Panc1 (cell line): ENCODE measurements around the gene MRPL43.

ENCODE experiments used
- CTCF ChIP-seq: fragments of 450-650 bp; IDR thresholded peaks from 2 replicates; pipeline ENCODE4 v1.5.1; 2017; ENCODE audit warnings: mild to moderate bottlenecking
- POLR2AphosphoS5 ChIP-seq: IDR thresholded peaks from 2 replicates; pipeline ENCODE4 v1.6.1; 2012; ENCODE audit warnings: mild to moderate bottlenecking, low read depth, low read length, moderate library complexity
- REST ChIP-seq, 2 experiments: IDR thresholded peaks; 2 replicates each; pipeline ENCODE4 v1.6.1; 2011 to 2012; ENCODE audit warnings: low read depth in 2 of 2, control low read depth in 1 of 2, low read length in 1 of 2, mild to moderate bottlenecking in 1 of 2, moderate library complexity in 1 of 2; ENCODE audit not compliant: insufficient read depth in 1 of 2
- TCF7L2 ChIP-seq: IDR thresholded peaks from 2 replicates; pipeline ENCODE4 v1.6.1; 2011; ENCODE audit warnings: mild to moderate bottlenecking, low read depth, low read length, inconsistent platforms

GRCh38 chr10:101018118-101018599, 30.9 kb upstream of the MRPL43 start:
- TF ChIP-seq CTCF (no peak), REST (IDR thresholded peaks at IDR 0.05; ENCODE audit: insufficient read depth in 1 of 2, low read depth in 2 of 2, low read length in 1 of 2) (no peak), TCF7L2 (no peak), POLR2AphosphoS5 (no peak)
